Activated CD4-positive, alpha-beta T cell treated with anti-CD3 and anti-CD28 coated beads, Interleukin-2, amount 50 U/mL, for 24 hours (primary cell): ENCODE measurements around the gene CDKN1C.
"Not testable (repeated sequence)": the region's sequence is repeated elsewhere in the genome, so short reads cannot be mapped to it uniquely, and the experiment has no call there.

Source experiments
- DNase-seq, 2 donors: peaks; one replicate each; pipeline ENCODE4 v3.0.0-alpha.2; 2020; ENCODE audit warnings: low read depth in 1 of 2, low spot score in 1 of 2

The CDKN1C gene

GRCh38 chr11:2909133-2909902 is 23.7 kb upstream of the CDKN1C start:
- DNase-seq, result no peak

- DNase-seq, result no peak
Measured at GRCh38 chr11:2908130-2908529, 22.6 kb upstream of the CDKN1C start.

- not testable (repeated sequence) for DNase-seq
Measured at GRCh38 chr11:2905299-2905698, 19.7 kb upstream of the CDKN1C start.

- no peak for DNase-seq
Measured at GRCh38 chr11:2904153-2905052, 18.8 kb upstream of the CDKN1C start.

GRCh38 chr11:2903672-2904011 is 18.1 kb upstream of the CDKN1C start:
- DNase-seq, result no peak

GRCh38 chr11:2902784-2903671 is 17.5 kb upstream of the CDKN1C start:
- no peak for DNase-seq

- DNase-seq, result peak; percentile 74 to 92
Measured at GRCh38 chr11:2901854-2902783, 16.5 kb upstream of the CDKN1C start.

GRCh38 chr11:2901196-2901796 is 15.7 kb upstream of the CDKN1C start:
- DNase-seq, result no peak

- DNase-seq, result no peak
Measured at GRCh38 chr11:2899080-2899783, 13.7 kb upstream of the CDKN1C start.

GRCh38 chr11:2898366-2899079 is 12.9 kb upstream of the CDKN1C start:
- DNase-seq, result peak in 1 of 2 donors; percentile 30

GRCh38 chr11:2897048-2897447 is 11.5 kb upstream of the CDKN1C start:
- no peak for DNase-seq

GRCh38 chr11:2896047-2896446 is 10.5 kb upstream of the CDKN1C start:
- no peak for DNase-seq

- DNase-seq, result no peak
Measured at GRCh38 chr11:2893935-2894334, 8.4 kb upstream of the CDKN1C start.

- DNase-seq, result no peak
Measured at GRCh38 chr11:2892967-2893528, 7.5 kb upstream of the CDKN1C start.

GRCh38 chr11:2892215-2892966 is 6.8 kb upstream of the CDKN1C start:
- peak in 1 of 2 donors; percentile 46 for DNase-seq

- DNase-seq, result no peak
Measured at GRCh38 chr11:2891326-2892214, 6.0 kb upstream of the CDKN1C start.
